ENCODE measurements around the gene JARID2. TPM values are rescaled to one million over a fixed set of nuclear protein-coding genes. Genes with fewer than 3 reads are reported as not detected.

Gene JARID2
- total RNA-seq, 2 donors from 2014 or later = 9.1 to 10.7 TPM

- Histone ChIP-seq H3K4me1 (peaks cover 4% of the 10 kb centered on the region), H3K36me3 (no peaks in the 10 kb centered on the region), H3K4me3 (no peak overlapping the region), H3K27me3 (no peaks in the 10 kb centered on the region), H3K27ac (no peak overlapping the region), H3K9me3 (no peaks in the 10 kb centered on the region), H3K9ac (ENCODE audit: low read depth in 2 of 2, low read length in 2 of 2) (no peak overlapping the region)
- intact Hi-C loops (cut with DNase I) = no loop called here
- TF ChIP-seq CTCF (IDR thresholded peaks at IDR 0.05) = no peak
- no peak for DNase-seq
These were observed 155.9 kb downstream of the JARID2 start for GRCh38 chr6:15401769-15402250.

DNA sequence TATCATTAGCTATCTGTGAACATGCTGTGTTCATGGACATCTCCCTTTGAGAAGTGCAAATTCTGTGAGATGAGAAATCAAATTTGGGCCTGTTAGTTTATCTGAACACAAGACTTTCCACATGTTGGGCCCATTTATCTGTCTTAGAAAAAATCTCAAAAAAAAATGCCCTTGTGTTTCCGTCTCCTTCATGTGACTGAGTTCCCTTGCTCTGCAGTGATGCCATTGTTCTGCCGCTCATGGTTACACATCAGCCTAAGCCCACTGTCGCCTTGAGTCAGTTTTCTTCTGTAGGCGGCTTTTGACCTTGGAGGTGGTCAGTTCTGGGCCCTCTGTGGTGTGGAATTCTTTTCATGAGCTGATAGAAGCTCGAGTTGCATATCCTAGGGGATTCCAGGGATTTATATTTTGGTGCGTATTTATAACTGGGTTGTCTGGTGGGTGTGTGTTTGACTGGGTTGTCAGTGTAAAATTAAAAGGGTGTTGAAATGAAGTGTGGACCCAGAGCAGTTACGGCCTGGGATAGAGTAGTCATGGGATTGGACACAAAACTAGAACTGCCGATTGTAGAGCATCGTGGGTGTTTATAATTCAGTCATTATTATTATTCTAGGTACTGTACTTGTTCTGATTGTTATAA, 156.7 kb downstream of the JARID2 start:
- TF ChIP-seq CTCF (IDR thresholded peaks at IDR 0.05) = no peak
- intact Hi-C loops (cut with DNase I) = no loop called here
- Histone ChIP-seq H3K4me1 (peaks cover 4% of the 10 kb centered on the region), H3K27ac (no peak overlapping the region), H3K9ac (ENCODE audit: low read depth in 2 of 2, low read length in 2 of 2) (no peak overlapping the region), H3K36me3 (no peaks in the 10 kb centered on the region), H3K27me3 (no peaks in the 10 kb centered on the region), H3K4me3 (no peak overlapping the region), H3K9me3 (no peaks in the 10 kb centered on the region)
- no peak for DNase-seq

DNA sequence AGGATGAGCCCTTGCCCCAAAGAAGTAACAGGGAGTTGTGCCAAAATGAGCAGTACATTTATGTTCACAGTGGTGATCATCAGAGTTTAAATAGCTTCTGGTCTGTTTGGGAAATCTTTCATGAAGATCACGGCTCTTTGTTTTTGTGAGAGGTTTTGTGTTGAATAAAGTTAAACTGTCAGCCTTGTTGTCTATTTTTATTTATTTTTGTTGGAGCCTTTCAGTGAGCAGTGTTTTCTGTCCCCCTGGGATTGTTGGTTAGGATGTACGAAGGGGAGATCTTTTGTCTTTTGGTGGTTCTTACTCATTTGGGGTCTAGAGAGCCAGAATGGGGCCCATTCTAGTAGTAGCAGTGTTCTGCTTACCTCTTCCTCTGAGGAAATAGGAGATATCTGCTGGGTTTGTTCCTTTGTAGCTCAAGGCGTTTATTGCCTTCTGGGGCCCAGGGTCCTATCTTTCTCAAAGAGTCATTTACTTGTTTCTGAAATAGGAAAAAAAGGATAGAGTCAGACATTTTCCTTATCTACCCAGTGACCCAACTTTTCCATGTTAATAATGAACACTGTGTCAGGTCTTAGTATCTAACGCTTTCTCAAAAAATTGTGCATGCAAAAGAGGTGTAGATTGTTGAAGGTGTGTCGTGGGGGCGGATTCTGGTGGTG, 157.4 kb downstream of the JARID2 start:
- no peak for DNase-seq
- Histone ChIP-seq H3K4me1 (peaks cover 4% of the 10 kb centered on the region), H3K9ac (ENCODE audit: low read depth in 2 of 2, low read length in 2 of 2) (no peak overlapping the region), H3K27ac (no peak overlapping the region), H3K9me3 (no peaks in the 10 kb centered on the region), H3K4me3 (no peak overlapping the region), H3K36me3 (no peaks in the 10 kb centered on the region), H3K27me3 (no peaks in the 10 kb centered on the region)
- intact Hi-C loops (cut with DNase I) = no loop called here
- TF ChIP-seq CTCF (IDR thresholded peaks at IDR 0.05) = no peak

DNA sequence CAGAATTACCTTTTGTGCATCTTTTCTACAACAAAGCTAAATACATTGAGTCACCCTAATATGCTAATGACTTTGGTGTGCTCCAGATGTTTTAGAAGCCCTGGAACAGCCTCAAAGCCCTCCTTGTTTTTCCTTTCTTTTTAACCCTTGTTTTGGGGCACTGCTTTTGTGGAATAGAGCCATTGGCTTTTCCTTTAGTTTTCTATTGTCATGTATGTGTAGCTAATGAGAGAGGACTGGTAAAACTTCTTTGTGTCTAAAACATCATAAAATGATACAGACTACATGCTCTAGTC, 158.8 kb downstream of the JARID2 start:
- no peaks in the 10 kb centered on the region for H3K27me3 ChIP-seq
- H3K4me1 ChIP-seq = peaks cover 3% of the 10 kb centered on the region
- intact Hi-C loops (cut with DNase I) = no loop called here
- no peaks in the 10 kb centered on the region for H3K36me3 ChIP-seq
- no peak for TF ChIP-seq CTCF (IDR thresholded peaks at IDR 0.05)
- no peaks in the 10 kb centered on the region for H3K9me3 ChIP-seq
- no peak overlapping the region for H3K9ac ChIP-seq (ENCODE audit: low read depth in 2 of 2, low read length in 2 of 2)
- no peak overlapping the region for H3K27ac ChIP-seq
- no peak overlapping the region for H3K4me3 ChIP-seq
- DNase-seq = no peak

DNA sequence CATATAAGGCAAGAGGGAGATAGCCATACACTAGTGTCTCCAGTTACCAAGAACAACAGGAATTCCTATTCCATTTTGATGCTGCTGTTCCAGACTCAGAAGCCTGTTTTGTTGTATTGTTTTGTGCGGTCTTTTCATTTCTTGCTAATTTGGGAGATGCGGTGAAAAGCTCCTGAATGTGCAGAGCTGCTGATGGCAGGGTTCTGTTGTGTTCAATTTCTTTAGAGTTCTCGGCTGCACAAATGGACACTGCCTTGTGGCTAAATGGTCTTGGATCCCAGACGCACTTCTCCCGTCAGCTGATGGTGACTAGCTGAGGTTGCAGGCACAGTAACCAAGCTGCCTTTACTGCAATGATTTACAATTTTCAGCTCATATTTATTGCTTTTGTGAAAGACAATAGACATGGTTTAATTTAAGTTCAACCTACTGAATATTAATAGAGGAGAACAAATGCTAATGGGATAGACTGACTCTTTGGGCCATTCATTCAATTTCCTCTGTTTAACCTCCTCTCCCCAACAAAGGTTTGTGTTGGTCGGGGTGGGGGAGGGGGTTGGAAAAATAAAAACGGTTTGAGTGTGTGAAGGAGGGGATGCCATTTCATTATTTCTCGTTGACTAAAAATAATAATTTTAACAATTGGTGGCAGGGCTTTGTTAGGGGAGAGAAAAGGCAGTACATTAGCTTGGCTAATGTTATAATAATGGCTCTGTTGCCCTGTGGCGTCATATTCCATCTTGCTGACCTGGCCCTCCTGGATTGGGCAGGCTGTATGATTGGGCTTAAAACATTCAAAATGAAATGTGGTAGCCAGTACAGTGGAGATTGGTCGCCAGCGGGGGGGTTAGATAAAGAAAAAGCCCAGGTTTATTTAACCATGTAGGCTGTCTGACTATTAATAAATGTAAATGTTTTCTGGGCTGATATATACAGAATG, 159.5 kb downstream of the JARID2 start:
- intact Hi-C loops (cut with DNase I) = no loop called here
- Histone ChIP-seq H3K27ac (no peak overlapping the region), H3K27me3 (no peaks in the 10 kb centered on the region), H3K9me3 (no peaks in the 10 kb centered on the region), H3K36me3 (no peaks in the 10 kb centered on the region), H3K4me3 (no peak overlapping the region), H3K9ac (ENCODE audit: low read depth in 2 of 2, low read length in 2 of 2) (no peak overlapping the region), H3K4me1 (no peaks in the 10 kb centered on the region)
- DNase-seq = no peak
- no peak for TF ChIP-seq CTCF (IDR thresholded peaks at IDR 0.05)

Measured in colonic mucosa (tissue), 4 donors.